ENCODE measurements around the gene MCRIP1. TPM values are rescaled to one million over a fixed set of nuclear protein-coding genes. Genes with fewer than 3 reads are reported as not detected.

Gene MCRIP1
- 46.7 and 51.9 TPM in 2 replicates for total RNA-seq

GRCh38 chr17:81833160-81833920 is at the start of gene MCRIP1:
TSS of gene MCRIP1 (minus strand) at chr17:81833291. CDS start at chr17:81824506, 8,785 bp downstream.
- intact Hi-C loops (cut with micrococcal nuclease): loop anchor here (2.0 kb wide), 1 partner anchor 93 kb away; the partner anchor contains the start of gene MAFG
- Mint-ChIP-seq H3K27me3 (no peaks in the 10 kb centered on the region), H3K36me3 (ENCODE audit: low read depth) (peaks cover 4% of the 10 kb centered on the region), H3K4me3 (peak within 1 kb of the TSS; percentile 93), H3K4me1 (peaks cover 19% of the 10 kb centered on the region), H3K9me3 (no peaks in the 10 kb centered on the region), H3K27ac (peak within 1 kb of the TSS; percentile 94)
- DNase-seq: peak; percentile 99

GRCh38 chr17:81879121-81879520 is 46.0 kb upstream of the MCRIP1 start:
- H3K4me3 Mint-ChIP-seq: no peak overlapping the region
- peaks cover 41% of the 10 kb centered on the region for H3K36me3 Mint-ChIP-seq (ENCODE audit: low read depth)
- intact Hi-C loops (cut with micrococcal nuclease): no loop called here
- H3K4me1 Mint-ChIP-seq: peaks cover 10% of the 10 kb centered on the region
- no peaks in the 10 kb centered on the region for H3K27me3 Mint-ChIP-seq
- no peak for DNase-seq
- H3K9me3 Mint-ChIP-seq: no peaks in the 10 kb centered on the region
- no peak overlapping the region for H3K27ac Mint-ChIP-seq

GRCh38 chr17:81878294-81878693 is 45.2 kb upstream of the MCRIP1 start:
- intact Hi-C loops (cut with micrococcal nuclease): no loop called here
- Mint-ChIP-seq H3K36me3 (ENCODE audit: low read depth) (peaks cover 40% of the 10 kb centered on the region), H3K4me3 (no peak overlapping the region), H3K4me1 (peaks cover 15% of the 10 kb centered on the region), H3K9me3 (no peaks in the 10 kb centered on the region), H3K27ac (no peak overlapping the region), H3K27me3 (no peaks in the 10 kb centered on the region)
- no peak for DNase-seq

GRCh38 chr17:81877569-81877968 is 44.5 kb upstream of the MCRIP1 start:
- H3K27ac Mint-ChIP-seq: peak overlapping the region; percentile 25
- no peaks in the 10 kb centered on the region for H3K27me3 Mint-ChIP-seq
- H3K4me1 Mint-ChIP-seq: peaks cover 20% of the 10 kb centered on the region
- no peak overlapping the region for H3K4me3 Mint-ChIP-seq
- H3K9me3 Mint-ChIP-seq: no peaks in the 10 kb centered on the region
- no peak for DNase-seq
- peaks cover 41% of the 10 kb centered on the region for H3K36me3 Mint-ChIP-seq (ENCODE audit: low read depth)
- intact Hi-C loops (cut with micrococcal nuclease): no loop called here

GRCh38 chr17:81871387-81872230 is 38.5 kb upstream of the MCRIP1 start:
- peak; percentile 99 for DNase-seq
- H3K27ac Mint-ChIP-seq: peak overlapping the region; percentile 96
- H3K4me3 Mint-ChIP-seq: peak overlapping the region; percentile 87
- H3K4me1 Mint-ChIP-seq: peaks cover 31% of the 10 kb centered on the region
- intact Hi-C loops (cut with micrococcal nuclease): loop anchor here (5.0 kb wide), 2 partner anchors 56 to 359 kb away; partner anchors contain the start of genes ACTG1 and MAFG
- H3K36me3 Mint-ChIP-seq (ENCODE audit: low read depth): peaks cover 29% of the 10 kb centered on the region
- no peaks in the 10 kb centered on the region for H3K9me3 Mint-ChIP-seq
- H3K27me3 Mint-ChIP-seq: no peaks in the 10 kb centered on the region

- Mint-ChIP-seq H3K9me3 (no peaks in the 10 kb centered on the region), H3K4me1 (peaks cover 35% of the 10 kb centered on the region), H3K27ac (peak within 1 kb of the TSS; percentile 96), H3K36me3 (ENCODE audit: low read depth) (peaks cover 30% of the 10 kb centered on the region), H3K27me3 (no peaks in the 10 kb centered on the region), H3K4me3 (peak within 1 kb of the TSS; percentile 92)
- DNase-seq: no peak
- intact Hi-C loops (cut with micrococcal nuclease): loop anchor here (1.0 to 5.0 kb wide), 4 partner anchors 10 to 359 kb away; partner anchors contain the start of genes ACTG1, ALYREF, ANAPC11 and MAFG
Measured at GRCh38 chr17:81870981-81871386, 37.9 kb upstream of the MCRIP1 start, which contains the start of gene ARHGDIA. TSS of gene ARHGDIA (minus strand) at chr17:81871337. CDS start at chr17:81869930, 1,407 bp downstream.

GRCh38 chr17:81870131-81870980 is 37.3 kb upstream of the MCRIP1 start:
- Mint-ChIP-seq H3K9me3 (no peaks in the 10 kb centered on the region), H3K36me3 (ENCODE audit: low read depth) (peaks cover 35% of the 10 kb centered on the region), H3K4me1 (peaks cover 38% of the 10 kb centered on the region), H3K27ac (peak overlapping the region; percentile 91), H3K4me3 (peak overlapping the region; percentile 92), H3K27me3 (no peaks in the 10 kb centered on the region)
- intact Hi-C loops (cut with micrococcal nuclease): loop anchor here (1.0 to 5.0 kb wide), 4 partner anchors 9 to 358 kb away; partner anchors contain the start of genes ACTG1, ALYREF, ANAPC11 and MAFG
- DNase-seq: peak; percentile 85

GRCh38 chr17:81869221-81870130 is 36.4 kb upstream of the MCRIP1 start:
- intact Hi-C loops (cut with micrococcal nuclease): loop anchor here (1.0 to 5.0 kb wide), 4 partner anchors 8 to 357 kb away; partner anchors contain the start of genes ACTG1, ALYREF, ANAPC11 and MAFG
- Mint-ChIP-seq H3K9me3 (no peaks in the 10 kb centered on the region), H3K4me1 (peaks cover 37% of the 10 kb centered on the region), H3K27me3 (no peaks in the 10 kb centered on the region), H3K27ac (peak overlapping the region; percentile 91), H3K4me3 (peak overlapping the region; percentile 92), H3K36me3 (ENCODE audit: low read depth) (peaks cover 41% of the 10 kb centered on the region)
- peak; percentile 80 for DNase-seq

GRCh38 chr17:81868674-81869220 is 35.7 kb upstream of the MCRIP1 start:
- no peaks in the 10 kb centered on the region for H3K27me3 Mint-ChIP-seq
- no peaks in the 10 kb centered on the region for H3K9me3 Mint-ChIP-seq
- H3K27ac Mint-ChIP-seq: peak overlapping the region; percentile 91
- no peak for DNase-seq
- H3K4me1 Mint-ChIP-seq: peaks cover 34% of the 10 kb centered on the region
- peak overlapping the region; percentile 92 for H3K4me3 Mint-ChIP-seq
- H3K36me3 Mint-ChIP-seq (ENCODE audit: low read depth): peaks cover 45% of the 10 kb centered on the region
- intact Hi-C loops (cut with micrococcal nuclease): no loop called here

- Mint-ChIP-seq H3K4me1 (peaks cover 39% of the 10 kb centered on the region), H3K27me3 (no peaks in the 10 kb centered on the region), H3K36me3 (ENCODE audit: low read depth) (peaks cover 50% of the 10 kb centered on the region), H3K4me3 (peak overlapping the region; percentile 39), H3K27ac (peak overlapping the region; percentile 56), H3K9me3 (no peaks in the 10 kb centered on the region)
- intact Hi-C loops (cut with micrococcal nuclease): no loop called here
- DNase-seq: no peak
Measured at GRCh38 chr17:81867991-81868673, 35.0 kb upstream of the MCRIP1 start.

- DNase-seq: peak; percentile 70
- peaks cover 39% of the 10 kb centered on the region for H3K4me1 Mint-ChIP-seq
- no peaks in the 10 kb centered on the region for H3K9me3 Mint-ChIP-seq
- H3K4me3 Mint-ChIP-seq: peak overlapping the region; percentile 39
- peak overlapping the region; percentile 56 for H3K27ac Mint-ChIP-seq
- H3K27me3 Mint-ChIP-seq: no peaks in the 10 kb centered on the region
- H3K36me3 Mint-ChIP-seq (ENCODE audit: low read depth): peaks cover 51% of the 10 kb centered on the region
- intact Hi-C loops (cut with micrococcal nuclease): no loop called here
Measured at GRCh38 chr17:81867170-81867990, 34.3 kb upstream of the MCRIP1 start.

Measured in activated CD4-positive, alpha-beta T cell treated with anti-CD3 and anti-CD28 coated beads, Interleukin-2, amount 10 ng/mL, durations not matched to agents 24 days and 14 days (primary cell).